NB4 (cell line): Measurements from ENCODE around the gene FOXRED1.

Experiments
- DNase-seq: peaks from one replicate; pipeline ENCODE4 v3.0.0; 2010; ENCODE audit warnings: low read depth
- H3K4me3 ChIP-seq: one replicate; pipeline ENCODE4 v1.5.1; 2011; ENCODE audit warnings: mild to moderate bottlenecking, low read depth, low read length, moderate library complexity
- CTCF ChIP-seq: IDR thresholded peaks from one replicate; pipeline ENCODE4 v1.5.1; 2012; ENCODE audit warnings: low read depth, low read length
- MAX ChIP-seq: IDR thresholded peaks from 2 replicates; pipeline ENCODE4 v1.6.1; 2011; ENCODE audit warnings: low read depth, low read length
- MYC ChIP-seq: IDR thresholded peaks from 2 replicates; pipeline ENCODE4 v1.6.1; 2011; ENCODE audit warnings: low read depth, low read length
- POLR2A ChIP-seq: IDR thresholded peaks from 2 replicates; pipeline ENCODE4 v1.6.1; 2011; ENCODE audit warnings: mild to moderate bottlenecking; ENCODE audit not compliant: insufficient read length; ENCODE audit errors: extremely low read depth

The FOXRED1 gene

GRCh38 chr11:126229858-126230540 is 39.0 kb upstream of the FOXRED1 start:
- no peak for DNase-seq
- H3K4me3 ChIP-seq = no peak overlapping the region
- TF ChIP-seq CTCF (no peak), MYC (no peak), POLR2A (no peak), MAX (no peak)

- no peak for DNase-seq
- TF ChIP-seq MAX (no peak), POLR2A (no peak), CTCF (no peak), MYC (no peak)
- H3K4me3 ChIP-seq = no peak overlapping the region
Observed at GRCh38 chr11:126231725-126232459, 37.1 kb upstream of the FOXRED1 start.

GRCh38 chr11:126232683-126233082 is 36.3 kb upstream of the FOXRED1 start:
- no peak for DNase-seq
- H3K4me3 ChIP-seq = no peak overlapping the region
- TF ChIP-seq POLR2A (no peak), MYC (no peak)

- no peak for TF ChIP-seq CTCF
- TF ChIP-seq MYC = no peak
- TF ChIP-seq POLR2A = no peak
- no peak for TF ChIP-seq MAX
- DNase-seq = no peak
- no peak overlapping the region for H3K4me3 ChIP-seq
Observed at GRCh38 chr11:126233391-126233790, 35.6 kb upstream of the FOXRED1 start.

GRCh38 chr11:126246636-126247035 is 22.3 kb upstream of the FOXRED1 start:
- no peak for TF ChIP-seq MYC
- no peak for TF ChIP-seq POLR2A
- no peak for TF ChIP-seq MAX
- no peak for TF ChIP-seq CTCF
- no peak overlapping the region for H3K4me3 ChIP-seq
- DNase-seq = no peak

- H3K4me3 ChIP-seq = no peak overlapping the region
- TF ChIP-seq POLR2A = no peak
- TF ChIP-seq MAX = no peak
- TF ChIP-seq CTCF = no peak
- TF ChIP-seq MYC = no peak
- no peak for DNase-seq
Observed at GRCh38 chr11:126253265-126253664, 15.7 kb upstream of the FOXRED1 start.
